Activated T-cell treated with anti-CD3 and anti-CD28 coated beads, Interleukin-2, amount 50 U/mL, for 72 hours (primary cell): ENCODE results near the gene CFAP99. TPM values are rescaled to one million over a fixed set of nuclear protein-coding genes. Genes with fewer than 3 reads are reported as not detected.
A peak's percentile ranks its signal among the peaks of the same experiment; 100 is the strongest.

ENCODE experiments used
- ATAC-seq, 2 donors: fragments of 150-1000 bp; cut with Tn5 transposase; replicated peaks in 1 of 2; 2 replicates each; pipeline ENCODE4 v1.10.0; 2021; ENCODE audit warnings: moderate library complexity in 2 of 2, mild to moderate bottlenecking in 1 of 2
- DNase-seq, 2 donors: peaks; one replicate each; pipeline ENCODE4 v3.0.0; 2021 to 2022; ENCODE audit warnings: mixed read lengths in 1 of 2
- H3K27ac Mint-ChIP-seq: one replicate; pipeline ENCODE4 v1.8.0; 2022; ENCODE audit warnings: mild to moderate bottlenecking, moderate library complexity, mixed read lengths
- H3K27me3 Mint-ChIP-seq: one replicate; pipeline ENCODE4 v1.8.0; 2022; ENCODE audit warnings: low read depth, mixed read lengths
- H3K36me3 Mint-ChIP-seq, 2 donors: one replicate each; pipeline ENCODE4 v1.8.0; 2022; ENCODE audit warnings: mixed read lengths in 2 of 2, mild to moderate bottlenecking in 1 of 2; ENCODE audit not compliant: insufficient read depth in 2 of 2
- H3K4me1 Mint-ChIP-seq: one replicate; pipeline ENCODE4 v1.8.0; 2022; ENCODE audit warnings: low read depth, mixed read lengths
- H3K4me3 Mint-ChIP-seq, 2 donors: one replicate each; pipeline ENCODE4 v1.8.0; 2022; ENCODE audit warnings: mild to moderate bottlenecking in 2 of 2, mixed read lengths in 2 of 2, moderate library complexity in 2 of 2
- H3K9me3 Mint-ChIP-seq, 2 donors: one replicate each; pipeline ENCODE4 v1.8.0; 2022; ENCODE audit warnings: mixed read lengths in 2 of 2
- total RNA-seq, 2 donors: library from RNA; stranded (reverse); gene quantifications; one replicate each; pipeline ENCODE4 v1.2.3, GENCODE V29; 2022

The CFAP99 gene
- total RNA-seq, 2 donors from 2014 or later, result not detected

DNA sequence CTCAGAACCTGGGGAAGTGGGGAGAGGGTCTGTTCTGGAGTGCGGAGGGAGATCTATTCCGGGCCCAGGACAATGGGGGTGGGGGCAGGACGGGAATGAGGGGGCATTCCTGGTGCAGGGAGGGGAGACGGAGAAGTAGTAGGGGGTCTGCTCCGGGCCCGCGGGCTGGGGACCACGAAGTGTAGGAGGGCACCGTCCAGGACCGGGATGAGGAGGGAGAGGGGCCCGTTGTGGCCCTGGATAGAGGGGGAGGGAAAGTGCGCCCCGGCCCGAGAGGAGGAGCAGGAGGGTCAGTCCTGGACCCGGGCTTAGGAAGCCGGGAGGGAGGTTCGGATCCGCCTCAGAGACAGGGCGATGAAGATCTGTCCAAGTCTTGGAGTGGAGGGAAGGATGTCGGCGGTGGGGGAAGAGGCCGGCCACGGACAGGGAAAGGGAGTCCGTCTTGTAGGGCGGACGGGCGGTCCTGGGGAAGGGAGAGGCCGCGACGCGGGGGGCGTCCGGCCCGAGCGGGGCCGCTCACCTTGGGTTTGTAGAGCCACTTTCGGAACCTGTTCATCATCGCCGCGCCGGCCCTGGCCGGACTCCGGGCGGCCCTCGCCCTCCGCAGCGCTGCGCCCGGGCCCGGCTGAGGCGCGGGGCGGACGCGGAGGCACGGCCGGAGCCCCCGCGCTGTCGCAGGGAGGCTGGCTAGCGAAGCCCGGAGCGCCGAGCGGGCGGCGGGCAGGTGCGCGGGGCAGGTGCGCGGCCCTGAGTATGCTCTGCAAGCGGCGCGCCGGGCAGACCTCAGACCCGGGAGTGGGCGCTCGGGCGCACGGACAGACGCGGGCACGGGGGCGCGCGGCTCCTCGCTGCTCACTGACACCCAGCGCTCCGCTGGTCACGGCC is 748 bp upstream of the CFAP99 start, which contains the start of gene ZFYVE28:
TSS of gene ZFYVE28 (minus strand) at position 881 of the 885 bp plus-strand sequence. CDS start at position 559, 322 bp downstream.
- Mint-ChIP-seq H3K9me3 (no peaks in the 10 kb centered on the region), H3K27ac (peak within 1 kb of the TSS; percentile 24), H3K4me1 (peaks cover 42% of the 10 kb centered on the region), H3K4me3 (peak within 1 kb of the TSS; percentile 92 to 96), H3K27me3 (peaks cover 53% of the 10 kb centered on the region), H3K36me3 (peaks cover 0 to 1% of the 10 kb centered on the region in 2 donors)
- peak in 1 of 2 donors; percentile 22 for DNase-seq
- ATAC-seq, result no peak

DNA sequence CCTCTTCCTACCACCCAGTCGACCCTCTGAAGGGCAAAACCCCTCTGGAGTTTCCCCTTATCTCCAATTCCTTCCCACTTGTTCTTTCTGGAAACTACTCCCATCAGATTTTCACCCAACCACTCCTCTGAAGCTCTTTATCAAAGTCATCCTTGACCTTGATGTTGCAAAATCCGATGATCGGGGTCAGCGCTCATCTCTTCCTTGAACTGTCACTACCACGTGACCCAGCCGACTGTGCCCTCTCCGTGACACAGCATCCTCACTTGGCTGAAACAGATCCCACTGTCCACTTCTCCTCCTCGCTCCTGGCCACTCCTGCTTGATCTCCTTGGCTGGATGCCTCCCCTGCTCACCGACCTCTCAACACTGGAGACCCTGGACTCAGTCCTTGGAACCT is 1.1 kb downstream of the CFAP99 start:
- peaks cover 56% of the 10 kb centered on the region for H3K27me3 Mint-ChIP-seq
- H3K4me3 Mint-ChIP-seq, result peak overlapping the region; percentile 91 to 96
- no peaks in the 10 kb centered on the region for H3K9me3 Mint-ChIP-seq
- no peak overlapping the region for H3K27ac Mint-ChIP-seq
- H3K4me1 Mint-ChIP-seq, result peaks cover 24% of the 10 kb centered on the region
- no peak for ATAC-seq
- no peak for DNase-seq
- peaks cover 0 to 1% of the 10 kb centered on the region in 2 donors for H3K36me3 Mint-ChIP-seq

DNA sequence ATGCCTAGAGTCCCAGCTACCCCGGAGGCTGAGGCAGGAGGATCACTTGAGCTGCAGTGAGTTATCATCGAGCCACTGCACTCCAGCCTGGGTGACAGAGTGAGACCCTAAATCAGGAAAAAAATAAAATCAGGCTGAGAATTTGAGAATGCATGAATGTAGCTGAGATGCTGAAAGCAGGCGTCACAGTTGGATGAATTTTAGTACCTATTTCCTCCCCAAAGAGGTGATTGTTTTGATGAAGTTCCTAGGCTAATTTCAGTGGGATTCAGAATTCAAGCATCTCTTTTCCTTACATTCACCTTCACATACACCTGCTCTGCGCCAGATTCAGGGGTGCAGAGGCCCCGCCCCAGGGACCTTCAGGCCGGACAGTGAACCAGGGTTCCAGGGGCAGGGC is 3.2 kb downstream of the CFAP99 start:
- Mint-ChIP-seq H3K4me1 (peaks cover 12% of the 10 kb centered on the region), H3K9me3 (no peaks in the 10 kb centered on the region), H3K27ac (no peak overlapping the region), H3K36me3 (no peaks in the 10 kb centered on the region), H3K4me3 (no peak overlapping the region), H3K27me3 (peaks cover 47% of the 10 kb centered on the region)
- ATAC-seq (no peak), DNase-seq (no peak)

DNA sequence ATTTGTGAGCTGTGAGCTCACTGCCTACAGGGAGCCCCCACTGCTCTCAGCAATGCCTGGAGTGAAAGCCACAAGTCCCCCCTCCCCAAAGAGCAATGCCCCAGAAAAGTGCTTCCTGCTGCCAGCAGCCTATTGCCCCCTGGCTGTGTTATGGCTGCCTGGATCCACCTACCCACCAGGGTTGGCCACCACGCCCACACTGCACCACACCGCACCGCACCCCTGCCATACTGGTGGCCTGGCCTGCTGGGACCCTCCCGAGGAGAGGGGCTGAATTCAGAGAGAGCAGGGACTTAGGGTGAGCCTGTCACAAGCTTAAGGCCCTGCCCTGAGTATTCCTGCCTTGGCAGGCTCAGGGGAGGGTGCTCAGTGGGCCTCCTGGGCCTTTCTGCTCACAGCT is 4.3 kb downstream of the CFAP99 start:
- H3K36me3 Mint-ChIP-seq, result no peaks in the 10 kb centered on the region
- DNase-seq, result no peak
- H3K9me3 Mint-ChIP-seq, result no peaks in the 10 kb centered on the region
- peaks cover 12% of the 10 kb centered on the region for H3K4me1 Mint-ChIP-seq
- no peak for ATAC-seq
- no peak overlapping the region for H3K27ac Mint-ChIP-seq
- H3K4me3 Mint-ChIP-seq, result no peak overlapping the region
- peaks cover 42% of the 10 kb centered on the region for H3K27me3 Mint-ChIP-seq

DNA sequence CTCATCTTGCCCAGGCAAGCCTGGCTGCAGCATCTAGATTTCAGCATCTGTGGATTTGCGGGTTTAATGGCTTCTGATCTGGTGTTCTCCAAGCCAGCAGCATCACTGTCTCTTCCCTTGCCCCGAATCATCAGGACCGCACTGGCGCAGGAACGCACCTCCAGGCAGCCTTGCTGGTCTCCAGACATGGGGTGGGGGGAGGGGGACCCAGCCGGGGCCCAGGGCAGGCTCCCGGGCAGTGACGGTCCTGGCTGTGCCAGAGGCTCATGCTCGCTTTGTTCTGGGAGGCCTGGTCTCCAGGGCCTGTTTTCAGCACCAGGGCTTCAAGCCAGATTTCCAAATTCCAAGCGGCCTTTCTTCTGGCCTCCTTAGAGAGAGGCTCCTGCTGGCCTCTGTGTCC is 4.9 kb downstream of the CFAP99 start:
- Mint-ChIP-seq H3K36me3 (no peaks in the 10 kb centered on the region), H3K27ac (no peak overlapping the region), H3K27me3 (peaks cover 41% of the 10 kb centered on the region), H3K4me3 (no peak overlapping the region), H3K4me1 (peaks cover 12% of the 10 kb centered on the region), H3K9me3 (no peaks in the 10 kb centered on the region)
- ATAC-seq, result no peak
- no peak for DNase-seq

DNA sequence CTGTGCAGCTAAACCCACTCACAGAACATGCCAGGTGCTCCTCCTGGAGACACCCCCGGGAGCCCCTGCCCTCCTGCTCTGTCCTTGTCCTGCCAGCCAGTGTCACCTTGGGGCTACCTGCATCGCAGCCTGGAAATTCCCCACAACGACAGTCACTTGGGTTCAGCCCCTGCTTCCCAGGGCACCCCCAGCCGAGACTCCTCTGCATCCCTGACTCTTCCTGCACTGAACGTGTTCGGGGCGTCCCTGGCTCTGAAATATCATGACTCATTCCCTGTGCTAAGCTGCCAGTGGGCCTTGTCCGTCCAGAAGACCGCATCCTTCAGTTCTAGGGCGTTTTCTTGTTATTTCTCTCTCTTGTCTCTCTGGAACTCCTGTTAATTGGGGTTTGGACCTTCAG is 5.8 kb downstream of the CFAP99 start:
- Mint-ChIP-seq H3K27ac (no peak overlapping the region), H3K9me3 (no peaks in the 10 kb centered on the region), H3K4me1 (peaks cover 5% of the 10 kb centered on the region), H3K36me3 (no peaks in the 10 kb centered on the region), H3K4me3 (no peak overlapping the region), H3K27me3 (peaks cover 34% of the 10 kb centered on the region)
- DNase-seq (no peak), ATAC-seq (no peak)

DNA sequence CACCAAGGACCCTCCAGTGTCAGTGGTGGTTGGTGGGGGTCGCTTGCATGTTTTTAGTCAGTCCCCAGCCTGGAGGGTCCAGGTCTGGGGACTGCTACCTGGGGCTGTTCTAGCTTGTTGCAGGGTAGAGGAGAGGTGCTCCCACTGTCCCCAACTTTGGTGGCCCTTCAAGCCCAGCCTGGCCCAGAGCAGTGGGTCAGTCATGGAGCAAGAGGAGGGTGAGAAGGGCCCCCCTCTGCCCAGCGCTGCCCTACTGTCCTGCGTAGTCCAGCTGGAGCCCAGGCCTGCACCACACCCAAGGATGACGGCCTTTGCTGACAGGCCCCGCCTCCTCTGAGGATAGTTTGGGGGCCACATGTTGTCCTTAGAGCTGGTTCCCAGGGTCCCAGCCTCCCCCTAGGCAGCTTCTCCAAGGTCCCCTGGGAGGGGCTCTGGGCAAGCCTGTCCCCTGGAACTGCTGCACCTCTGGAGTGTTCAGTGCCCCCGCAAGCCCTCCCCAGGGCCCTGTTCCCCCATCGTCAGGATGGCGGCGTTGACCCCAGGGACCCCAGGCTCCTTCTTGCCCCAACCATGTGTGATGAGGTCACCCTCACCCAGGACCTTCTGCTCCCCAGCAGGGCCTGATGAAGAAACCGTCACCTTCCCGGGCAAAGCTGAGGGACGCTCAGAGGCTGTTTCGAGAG is 6.8 kb downstream of the CFAP99 start:
- Mint-ChIP-seq H3K4me3 (no peak overlapping the region), H3K27ac (no peak overlapping the region), H3K36me3 (no peaks in the 10 kb centered on the region), H3K4me1 (no peaks in the 10 kb centered on the region), H3K9me3 (no peaks in the 10 kb centered on the region), H3K27me3 (peaks cover 25% of the 10 kb centered on the region)
- DNase-seq (no peak), ATAC-seq (no peak)

DNA sequence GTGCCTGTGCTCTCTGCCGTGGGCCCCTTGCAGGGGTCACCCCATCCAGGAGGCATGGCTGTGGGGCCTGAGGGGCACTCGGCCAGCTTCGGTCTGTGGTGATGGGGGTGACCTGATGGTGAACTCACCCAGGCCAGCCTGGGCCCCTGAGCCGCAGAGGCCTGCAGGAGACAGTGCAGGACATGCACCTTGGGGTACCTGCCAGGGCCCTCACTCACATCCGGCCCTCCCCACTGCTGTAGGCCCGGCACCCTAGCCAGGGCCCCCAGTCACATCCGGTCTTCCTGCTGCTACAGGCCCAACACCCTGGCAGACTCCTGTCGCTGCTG is 7.3 kb downstream of the CFAP99 start:
- Mint-ChIP-seq H3K27me3 (peaks cover 20% of the 10 kb centered on the region), H3K9me3 (no peaks in the 10 kb centered on the region), H3K27ac (no peak overlapping the region), H3K36me3 (no peaks in the 10 kb centered on the region), H3K4me3 (no peak overlapping the region), H3K4me1 (no peaks in the 10 kb centered on the region)
- ATAC-seq, result no peak
- DNase-seq, result no peak

DNA sequence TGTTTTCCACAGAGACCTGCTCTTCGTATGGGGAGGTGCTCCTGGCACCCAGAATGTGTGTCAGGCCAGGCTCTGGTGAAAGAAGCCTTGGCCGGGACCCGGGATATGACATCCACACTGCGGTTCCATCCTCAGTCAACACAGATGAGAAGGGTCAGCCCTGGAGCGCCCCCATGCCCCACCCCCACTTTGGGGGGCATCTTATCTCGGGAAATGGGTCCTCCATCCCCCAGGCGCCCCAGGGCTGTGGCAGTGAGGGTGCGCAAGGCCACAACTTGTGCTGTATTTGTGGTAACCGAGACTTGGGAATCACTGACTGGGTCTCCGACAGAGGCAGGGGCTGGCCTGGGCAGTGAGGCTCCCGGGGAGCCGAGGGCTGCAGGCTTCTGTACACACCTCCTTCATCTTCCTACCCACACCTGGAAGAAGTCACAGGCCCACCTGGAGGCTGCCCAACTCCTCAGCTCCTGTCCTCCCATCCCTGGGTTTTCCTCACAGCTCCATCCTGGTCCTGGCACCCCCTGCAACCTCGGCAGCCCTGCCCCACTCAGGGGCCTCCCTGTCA is 8.0 kb downstream of the CFAP99 start:
- DNase-seq, result no peak
- Mint-ChIP-seq H3K36me3 (no peaks in the 10 kb centered on the region), H3K4me3 (no peak overlapping the region), H3K27ac (no peak overlapping the region), H3K27me3 (peaks cover 13% of the 10 kb centered on the region), H3K9me3 (no peaks in the 10 kb centered on the region), H3K4me1 (no peaks in the 10 kb centered on the region)
- no peak for ATAC-seq

DNA sequence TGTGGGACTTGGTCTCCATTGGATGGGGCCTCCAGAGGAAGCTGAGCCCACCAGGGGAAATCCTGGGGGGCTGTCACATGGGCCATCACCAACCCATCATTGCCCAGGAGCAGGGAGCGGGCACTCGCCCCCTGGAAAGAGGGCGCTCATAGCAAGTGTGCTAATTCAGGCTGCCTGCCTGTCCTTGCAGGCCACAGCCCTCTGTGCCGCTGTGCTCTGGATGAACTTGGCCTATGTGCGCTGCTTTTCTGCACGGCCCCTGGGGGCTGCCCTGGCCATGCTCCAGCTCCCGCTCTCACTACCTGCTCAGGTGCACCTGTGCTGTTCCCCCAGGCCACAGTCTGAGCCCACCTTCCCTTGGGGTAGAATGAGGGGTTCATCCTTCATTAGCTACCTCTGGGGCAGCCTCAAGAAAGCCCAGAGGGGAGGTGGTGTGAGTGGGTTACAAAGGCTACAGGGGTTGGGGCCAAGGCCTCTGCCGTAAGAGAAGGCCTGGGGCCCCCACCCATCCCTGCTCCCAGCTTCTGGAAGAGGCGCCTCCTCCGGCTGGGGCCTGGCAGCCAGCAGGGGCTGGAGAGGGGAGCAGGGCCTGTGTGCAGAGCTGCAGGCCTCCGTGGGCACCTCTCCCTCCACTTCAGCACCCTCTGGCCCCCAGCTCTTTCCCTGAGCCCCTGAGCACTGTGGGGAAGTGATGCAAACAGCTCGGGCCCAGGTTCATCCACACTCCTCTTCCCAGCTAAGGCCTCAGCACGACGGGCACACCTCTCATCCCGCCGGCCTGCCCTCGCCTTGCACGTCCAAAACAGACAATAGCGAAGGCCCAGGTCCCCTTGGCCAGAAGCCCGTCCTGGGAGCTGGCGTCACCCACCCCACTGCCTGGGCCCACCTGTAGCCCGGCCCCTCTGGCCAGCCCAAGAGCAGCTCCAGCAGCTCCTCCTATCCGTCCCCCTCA is 8.9 kb downstream of the CFAP99 start:
- Mint-ChIP-seq H3K27me3 (peaks cover 9% of the 10 kb centered on the region), H3K27ac (no peak overlapping the region), H3K4me3 (no peak overlapping the region), H3K36me3 (no peaks in the 10 kb centered on the region), H3K9me3 (no peaks in the 10 kb centered on the region), H3K4me1 (no peaks in the 10 kb centered on the region)
- DNase-seq, result no peak
- ATAC-seq, result no peak

DNA sequence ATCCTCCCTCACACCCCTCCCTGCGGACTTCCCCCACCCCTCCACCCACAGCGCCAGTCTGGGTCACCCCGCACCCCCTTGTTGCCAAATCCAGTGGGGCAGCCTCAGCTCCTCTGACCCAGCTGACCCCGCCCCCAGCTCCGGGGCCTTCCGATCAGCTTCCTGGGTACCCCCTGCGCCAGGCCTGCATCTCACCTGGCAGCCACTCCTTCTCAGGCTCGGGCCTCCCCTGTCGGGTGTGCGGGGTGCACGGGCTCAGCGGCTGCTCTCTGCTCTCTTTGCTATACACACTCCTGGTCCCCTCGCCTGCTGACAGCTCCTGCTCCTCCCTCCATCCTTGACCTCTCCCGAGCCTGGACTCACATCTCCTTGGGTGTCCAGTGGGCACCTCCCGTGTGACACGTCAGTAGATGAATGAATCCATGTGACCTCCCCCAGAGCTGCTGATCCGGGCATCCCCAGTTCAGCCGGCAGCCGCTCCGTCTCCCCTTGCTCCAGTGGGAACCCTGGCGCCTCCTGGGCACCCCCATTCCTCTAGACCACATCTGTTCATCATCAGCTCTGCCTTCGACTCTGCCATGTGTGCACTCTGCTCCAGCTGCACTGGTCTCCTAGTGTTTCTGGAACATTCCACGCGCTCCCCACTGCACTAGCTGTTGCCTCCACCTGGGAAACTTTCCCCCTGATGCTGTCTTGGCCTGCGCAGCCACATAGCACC is 9.9 kb downstream of the CFAP99 start:
- Mint-ChIP-seq H3K27ac (no peak overlapping the region), H3K9me3 (no peaks in the 10 kb centered on the region), H3K4me3 (no peak overlapping the region), H3K36me3 (no peaks in the 10 kb centered on the region), H3K27me3 (peaks cover 9% of the 10 kb centered on the region), H3K4me1 (no peaks in the 10 kb centered on the region)
- ATAC-seq, result no peak
- DNase-seq, result no peak
